GM19463 (cell line): ENCODE results near the gene DLL1.

Experiments
- ATAC-seq: cut with Tn5 transposase; IDR thresholded peaks from one replicate; pipeline ENCODE4 v1.9.1; 2021; ENCODE audit warnings: mild to moderate bottlenecking, moderate library complexity; ENCODE audit not compliant: unreplicated experiment

The DLL1 gene

DNA sequence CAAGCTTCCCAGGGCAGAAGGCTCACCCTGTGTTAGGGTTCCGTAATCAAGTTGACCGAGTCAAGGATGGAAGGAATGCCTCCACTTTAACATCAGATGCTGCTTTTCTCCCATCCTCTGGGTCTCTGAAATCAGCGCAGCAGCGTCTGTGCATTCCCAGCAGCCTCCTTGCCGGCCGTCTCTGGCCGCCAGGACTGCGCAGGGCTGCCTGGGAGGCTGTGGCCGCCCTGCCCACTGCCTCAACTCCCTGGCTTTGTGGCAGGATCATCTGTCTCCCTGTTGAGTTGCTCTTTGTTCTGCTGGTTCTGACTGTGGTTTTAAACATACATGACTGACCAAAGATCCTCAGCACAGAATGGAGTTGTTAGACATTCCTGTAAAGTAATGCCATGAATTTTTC, 56.5 kb downstream of the DLL1 start:
- ATAC-seq = no peak

DNA sequence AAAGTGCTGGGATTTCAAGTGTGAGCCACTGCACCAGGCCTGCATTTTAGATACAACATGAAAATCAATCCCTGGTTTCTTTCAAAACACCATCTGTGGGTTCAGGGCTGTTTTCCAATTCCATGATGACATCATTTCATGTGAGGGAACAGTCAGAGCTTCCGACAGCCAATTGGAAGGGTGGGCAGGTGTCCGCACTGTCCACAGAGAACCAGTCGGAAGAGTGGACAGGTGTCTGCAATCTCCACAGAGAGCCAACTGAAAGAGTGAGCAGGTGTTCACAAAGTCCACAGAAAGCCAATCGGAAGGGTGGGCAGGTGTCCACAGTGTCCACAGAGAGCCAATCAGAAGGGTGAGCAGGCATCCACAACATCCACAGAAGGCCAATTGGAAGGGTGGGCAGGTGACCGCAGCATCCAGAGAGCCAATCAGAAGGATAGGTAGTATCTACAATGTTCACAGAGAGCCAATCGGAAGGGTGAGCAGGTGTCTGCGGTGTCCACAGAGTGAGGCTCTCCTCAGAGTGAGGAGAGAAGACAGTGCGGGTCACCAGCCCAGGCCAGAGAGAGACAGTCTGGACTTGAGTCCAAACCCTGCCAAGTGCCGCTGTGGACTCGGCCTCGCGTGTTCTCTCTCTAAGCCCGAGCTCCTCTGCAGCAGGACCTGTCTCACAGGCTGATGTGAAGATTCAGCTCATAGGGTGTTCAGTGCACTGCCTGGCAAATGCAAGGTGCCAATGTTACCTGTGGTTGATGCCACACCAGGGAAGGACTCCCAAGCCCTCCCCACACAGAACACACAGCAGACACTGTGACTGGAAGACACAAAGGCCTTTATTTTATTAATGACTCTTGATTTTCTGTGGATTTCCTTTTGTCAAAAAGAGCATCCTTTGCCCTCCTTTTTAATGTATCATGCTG, 57.3 kb downstream of the DLL1 start:
- ATAC-seq = no peak
